GM12891 (cell line): ENCODE measurements around the gene TBC1D25.

Experiments
- POLR2A ChIP-seq: IDR thresholded peaks from 2 replicates; pipeline ENCODE4 v1.6.1; 2011; ENCODE audit warnings: low read depth, low read length, control low read depth
- POLR2AphosphoS5 ChIP-seq: IDR thresholded peaks from 2 replicates; pipeline ENCODE4 v1.6.1; 2011; ENCODE audit warnings: low read depth, low read length, control low read depth

DNA sequence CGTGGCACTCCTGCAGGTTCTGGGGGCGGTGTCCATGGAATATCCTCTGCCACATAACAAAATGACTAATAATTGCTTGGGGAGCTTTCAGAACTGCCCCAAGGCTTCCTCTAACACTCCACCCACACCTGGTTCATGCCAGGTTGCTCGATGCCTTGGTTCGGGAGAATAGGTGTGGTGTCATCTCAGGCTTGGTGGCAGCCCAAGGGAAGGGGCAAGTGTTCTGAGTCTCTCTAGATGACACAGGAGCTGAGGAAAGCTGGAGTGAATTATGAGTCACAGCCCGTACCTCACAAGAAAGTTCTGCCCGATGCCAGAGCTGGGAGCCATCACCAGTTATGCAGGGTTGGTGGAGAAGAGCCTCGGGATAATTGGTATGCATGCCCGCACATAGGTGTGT, 48.9 kb upstream of the TBC1D25 start:
- TF ChIP-seq POLR2A (no peak), POLR2AphosphoS5 (no peak)
